C4-2B (cell line): ENCODE results near the gene KIF23.

Source experiments
- H3K27ac ChIP-seq: fragments of 450-650 bp; 2 replicates; pipeline ENCODE4 v1.5.1; 2017
- CTCF ChIP-seq: fragments of 450-650 bp; conservative IDR thresholded peaks from 2 replicates; pipeline ENCODE4 v1.5.1; 2017; ENCODE audit warnings: mild to moderate bottlenecking
- ZFX ChIP-seq: fragments of 450-650 bp; IDR thresholded peaks from 2 replicates; pipeline ENCODE4 v1.6.1; 2017

KIF23 gene

GRCh38 chr15:69486481-69487110, 72.4 kb downstream of the KIF23 start:
- H3K27ac ChIP-seq = no peak overlapping the region
- TF ChIP-seq CTCF (no peak), ZFX (no peak)

GRCh38 chr15:69489073-69489571, 75.0 kb downstream of the KIF23 start:
- no peak for TF ChIP-seq ZFX
- TF ChIP-seq CTCF = no peak

GRCh38 chr15:69490356-69491037, 76.3 kb downstream of the KIF23 start:
- TF ChIP-seq CTCF = no peak
- no peak for TF ChIP-seq ZFX
- no peak overlapping the region for H3K27ac ChIP-seq

More at GRCh38 chr15:69489073-69489571, 75.0 kb downstream of the KIF23 start:
- no peak overlapping the region for H3K27ac ChIP-seq

GRCh38 chr15:69491038-69491505, 76.9 kb downstream of the KIF23 start:
- TF ChIP-seq ZFX (no peak), CTCF (no peak)
- no peak overlapping the region for H3K27ac ChIP-seq

- no peak overlapping the region for H3K27ac ChIP-seq
- TF ChIP-seq CTCF (no peak), ZFX (no peak)
Measured at GRCh38 chr15:69493406-69493805, 79.3 kb downstream of the KIF23 start.

GRCh38 chr15:69496001-69496400, 81.9 kb downstream of the KIF23 start:
- H3K27ac ChIP-seq = no peak overlapping the region
- no peak for TF ChIP-seq CTCF
- no peak for TF ChIP-seq ZFX

- no peak overlapping the region for H3K27ac ChIP-seq
- TF ChIP-seq CTCF (no peak), ZFX (no peak)
Measured at GRCh38 chr15:69497076-69497475, 82.9 kb downstream of the KIF23 start.
